GM23338 (cell line): ENCODE data around the gene PDZD8. TPM values are rescaled to one million over a fixed set of nuclear protein-coding genes. Genes with fewer than 3 reads are reported as not detected.

ENCODE experiments used
- ATAC-seq: fragments of 200-7000 bp; cut with Tn5 transposase; 3 replicates; pipeline ENCODE4 v1.9.1; 2020
- DNase-seq: peaks from one replicate; pipeline ENCODE4 v3.0.0-alpha.2; 2015; ENCODE audit warnings: low spot score
- H2AFZ ChIP-seq: fragments of 200-600 bp; sonication (generic); 2 replicates; pipeline ENCODE4 v1.8.0; 2016; ENCODE audit warnings: antibody characterized with exemption, mild to moderate bottlenecking, moderate library complexity
- H3F3A ChIP-seq: fragments of 200-600 bp; sonication (generic); replicated peaks from 2 replicates; pipeline ENCODE4 v1.8.0; 2017; ENCODE audit warnings: antibody characterized with exemption, mixed run types, low read depth
- H3K27ac ChIP-seq: fragments of 200-600 bp; sonication (generic); 2 replicates; pipeline ENCODE4 v1.6.1; 2016; ENCODE audit warnings: low read depth
- H3K27me3 ChIP-seq: fragments of 200-600 bp; sonication (generic); 2 replicates; pipeline ENCODE4 v1.8.0; 2016; ENCODE audit warnings: mild to moderate bottlenecking, mixed run types, moderate library complexity; ENCODE audit not compliant: insufficient read depth
- H3K36me3 ChIP-seq: fragments of 200-600 bp; sonication (generic); 2 replicates; pipeline ENCODE4 v1.8.0; 2016; ENCODE audit warnings: mild to moderate bottlenecking; ENCODE audit not compliant: insufficient read depth
- H3K4me1 ChIP-seq: fragments of 200-600 bp; sonication (generic); 2 replicates; pipeline ENCODE4 v1.8.0; 2016; ENCODE audit warnings: mild to moderate bottlenecking, moderate library complexity; ENCODE audit not compliant: insufficient read depth
- H3K4me2 ChIP-seq: fragments of 200-600 bp; sonication (generic); 2 replicates; pipeline ENCODE4 v1.7.1; 2017; ENCODE audit warnings: mixed run types
- H3K4me3 ChIP-seq: fragments of 200-600 bp; sonication (generic); 2 replicates; pipeline ENCODE4 v1.6.1; 2016; ENCODE audit warnings: mixed run types
- H3K79me2 ChIP-seq: fragments of 200-600 bp; sonication (generic); replicated peaks from 2 replicates; pipeline ENCODE4 v1.8.0; 2017; ENCODE audit warnings: mild to moderate bottlenecking; ENCODE audit not compliant: insufficient read depth
- H3K9me2 ChIP-seq: fragments of 200-600 bp; sonication (generic); 2 replicates; pipeline ENCODE4 v1.8.0; 2017; ENCODE audit not compliant: insufficient read depth
- H4K20me1 ChIP-seq: fragments of 200-600 bp; sonication (generic); replicated peaks from 2 replicates; pipeline ENCODE4 v1.8.0; 2017; ENCODE audit warnings: mild to moderate bottlenecking; ENCODE audit not compliant: insufficient read depth
- H3K27ac Mint-ChIP-seq: 2 replicates; pipeline ENCODE4 v1.8.0; 2020; ENCODE audit warnings: inconsistent platforms, mild to moderate bottlenecking, moderate library complexity, mixed read lengths
- H3K27me3 Mint-ChIP-seq: 3 replicates; pipeline ENCODE4 v1.8.0; 2022; ENCODE audit warnings: low read depth, mild to moderate bottlenecking, moderate library complexity, mixed read lengths, inconsistent platforms; ENCODE audit not compliant: insufficient read depth, poor library complexity
- H3K36me3 Mint-ChIP-seq: 3 replicates; pipeline ENCODE4 v1.8.0; 2021; ENCODE audit warnings: low read depth, mild to moderate bottlenecking, inconsistent platforms, moderate library complexity, mixed read lengths
- H3K4me1 Mint-ChIP-seq: 3 replicates; pipeline ENCODE4 v1.8.0; 2020; ENCODE audit warnings: mild to moderate bottlenecking, inconsistent platforms, mixed read lengths
- H3K4me3 Mint-ChIP-seq: 3 replicates; pipeline ENCODE4 v1.8.0; 2021; ENCODE audit warnings: moderate library complexity, mild to moderate bottlenecking, inconsistent platforms, mixed read lengths
- H3K9me3 Mint-ChIP-seq: 3 replicates; pipeline ENCODE4 v1.8.0; 2020; ENCODE audit warnings: moderate library complexity, mild to moderate bottlenecking, inconsistent platforms, mixed read lengths
- CREB1 ChIP-seq: fragments of 250-450 bp; sonication (Bioruptor Pico); IDR thresholded peaks from 2 replicates; pipeline ENCODE4 v1.5.0; 2020; ENCODE audit warnings: low read depth, mild to moderate bottlenecking, moderate library complexity
- ETS1 ChIP-seq: IDR thresholded peaks from 2 replicates; pipeline ENCODE4 v1.6.1; 2016; ENCODE audit warnings: antibody characterized with exemption
- EZH2 ChIP-seq: fragments of 200-600 bp; sonication (generic); IDR thresholded peaks from one replicate; pipeline ENCODE4 v1.8.0; 2017; ENCODE audit warnings: antibody characterized with exemption, mild to moderate bottlenecking, low read depth; ENCODE audit not compliant: unreplicated experiment
- EZH2phosphoT487 ChIP-seq: fragments of 200-600 bp; sonication (generic); IDR thresholded peaks from one replicate; pipeline ENCODE4 v1.8.1; 2018; ENCODE audit warnings: antibody characterized with exemption; ENCODE audit not compliant: unreplicated experiment
- JUNB ChIP-seq: IDR thresholded peaks from one replicate; pipeline ENCODE4 v1.6.1; 2016; ENCODE audit warnings: antibody characterized with exemption; ENCODE audit not compliant: unreplicated experiment
- NANOG ChIP-seq: IDR thresholded peaks from 2 replicates; pipeline ENCODE4 v1.6.1; 2016; ENCODE audit warnings: antibody characterized with exemption, borderline replicate concordance
- POLR2AphosphoS5 ChIP-seq: IDR thresholded peaks from 2 replicates; pipeline ENCODE4 v1.6.1; 2016; ENCODE audit warnings: antibody characterized with exemption, low read depth
- REST ChIP-seq: IDR thresholded peaks from one replicate; pipeline ENCODE4 v1.6.1; 2018; ENCODE audit warnings: antibody characterized with exemption; ENCODE audit not compliant: unreplicated experiment
- STAT1 ChIP-seq: IDR thresholded peaks from one replicate; pipeline ENCODE4 v1.6.1; 2016; ENCODE audit warnings: antibody characterized with exemption; ENCODE audit not compliant: unreplicated experiment
- ZNF114 ChIP-seq: fragments of 250-450 bp; sonication (Bioruptor Pico); IDR thresholded peaks from 2 replicates; pipeline ENCODE4 v1.5.0; 2020; ENCODE audit warnings: mild to moderate bottlenecking, moderate library complexity
- ZNF331 ChIP-seq: fragments of 250-450 bp; sonication (Bioruptor Pico); IDR thresholded peaks from 2 replicates; pipeline ENCODE4 v1.5.0; 2020; ENCODE audit warnings: low read depth, mild to moderate bottlenecking, moderate library complexity
- polyA plus RNA-seq: library from polyadenylated mRNA; unstranded; fragments of >200 nt; fragmentation: Nextera tagmentation; extraction: Ambion mirVana; gene quantifications from 2 replicates; pipeline ENCODE4 v1.2.1, GENCODE V29; 2016
- total RNA-seq: library from RNA; depleted of rRNA; stranded (reverse); fragments of >200 nt; shearing (Covaris generic); gene quantifications from 2 replicates; pipeline ENCODE4 v1.2.3, GENCODE V29; 2014

PDZD8 gene
- total and polyA plus RNA-seq, 2 experiments from 2014 or later, result 11.4 to 28.6 TPM

GRCh38 chr10:117249493-117250093 is 125.6 kb downstream of the PDZD8 start:
- peaks cover 6% of the 10 kb centered on the region for H3K27me3 Mint-ChIP-seq
- H3K9me3 Mint-ChIP-seq, result no peaks in the 10 kb centered on the region
- Histone ChIP-seq H3K4me1 (peaks cover 7% of the 10 kb centered on the region; the same call in 1 of the 2 replicates), H3K36me3 (no peaks in the 10 kb centered on the region), H4K20me1 (peaks cover 5% of the 10 kb centered on the region; the same call in 1 of the 2 replicates), H3K9me2 (no peaks in the 10 kb centered on the region), H2AFZ (no peak overlapping the region), H3K27me3 (no peaks in the 10 kb centered on the region), H3F3A (no peaks in the 10 kb centered on the region), H3K79me2 (no peaks in the 10 kb centered on the region), H3K27ac (no peak overlapping the region), H3K4me2 (no peak overlapping the region), H3K4me3 (no peak overlapping the region)
- ATAC-seq, result no peak
- peaks cover 17% of the 10 kb centered on the region for H3K4me1 Mint-ChIP-seq
- H3K4me3 Mint-ChIP-seq, result no peak overlapping the region
- no peak for DNase-seq
- H3K36me3 Mint-ChIP-seq, result no peaks in the 10 kb centered on the region
- no peak for TF ChIP-seq REST
- TF ChIP-seq CREB1 (CRISPR knock-in tag), result no peak
- no peak for TF ChIP-seq ETS1
- TF ChIP-seq ZNF114 (CRISPR knock-in tag), result no peak
- no peak for TF ChIP-seq ZNF331 (CRISPR knock-in tag)
- TF ChIP-seq EZH2, result no peak
- no peak for TF ChIP-seq JUNB
- TF ChIP-seq STAT1, result no peak
- no peak for TF ChIP-seq NANOG
- TF ChIP-seq POLR2AphosphoS5, result no peak
- TF ChIP-seq EZH2phosphoT487, result no peak
- no peak overlapping the region for H3K27ac Mint-ChIP-seq
